Natural killer cell (primary cell): ENCODE results near the gene TRERF1. TPM values are rescaled to one million over a fixed set of nuclear protein-coding genes. Genes with fewer than 3 reads are reported as not detected.

Experiments
- ATAC-seq, 3 donors: fragments of 150-1000 bp in 2 of 3; fragments of 200-7000 bp in 1 of 3; cut with Tn5 transposase; 1 replicate in 1 of 3; 2 replicates in 2 of 3; pipeline ENCODE4 v1.10.0; 2021; ENCODE audit warnings: mild to moderate bottlenecking in 2 of 3, moderate library complexity in 2 of 3
- DNase-seq, 2 donors: peaks; one replicate each; pipeline versions ENCODE4 v3.0.0 to v3.0.0-alpha.2; 2013 to 2021; ENCODE audit warnings: mixed read lengths in 1 of 2
- H3K27ac ChIP-seq: one replicate; pipeline ENCODE4 v1.5.1; 2013; ENCODE audit warnings: mild to moderate bottlenecking, low read length
- H3K27me3 ChIP-seq: one replicate; pipeline ENCODE4 v1.6.1; 2013; ENCODE audit warnings: low read length; ENCODE audit not compliant: control insufficient read depth, insufficient read depth
- H3K36me3 ChIP-seq: one replicate; pipeline ENCODE4 v1.6.1; 2013; ENCODE audit warnings: low read length; ENCODE audit not compliant: control insufficient read depth, insufficient read depth
- H3K4me1 ChIP-seq: one replicate; pipeline ENCODE4 v1.6.1; 2013; ENCODE audit warnings: low read length; ENCODE audit not compliant: control insufficient read depth, insufficient read depth
- H3K4me3 ChIP-seq: one replicate; pipeline ENCODE4 v1.5.1; 2013; ENCODE audit warnings: low read length
- H3K9me3 ChIP-seq: one replicate; pipeline ENCODE4 v1.6.1; 2013; ENCODE audit warnings: low read length; ENCODE audit not compliant: control insufficient read depth, insufficient read depth
- H3K27ac Mint-ChIP-seq, 2 donors: one replicate each; pipeline ENCODE4 v1.8.0; 2022; ENCODE audit warnings: mild to moderate bottlenecking in 2 of 2, mixed read lengths in 2 of 2, moderate library complexity in 1 of 2
- H3K27me3 Mint-ChIP-seq, 2 donors: one replicate each; pipeline ENCODE4 v1.8.0; 2022; ENCODE audit warnings: low read depth in 2 of 2, mixed read lengths in 2 of 2
- H3K36me3 Mint-ChIP-seq: one replicate; pipeline ENCODE4 v1.8.0; 2022; ENCODE audit warnings: mixed read lengths
- H3K4me1 Mint-ChIP-seq, 2 donors: one replicate each; pipeline ENCODE4 v1.8.0; 2022; ENCODE audit warnings: mixed read lengths in 2 of 2
- H3K4me3 Mint-ChIP-seq: one replicate; pipeline ENCODE4 v1.8.0; 2022; ENCODE audit warnings: mild to moderate bottlenecking, moderate library complexity, mixed read lengths
- H3K9me3 Mint-ChIP-seq, 2 donors: one replicate each; pipeline ENCODE4 v1.8.0; 2022; ENCODE audit warnings: mixed read lengths in 2 of 2
- WGBS: methylation state at CpG from one replicate; pipeline ENCODE4 v1.1.7; 2013; ENCODE audit warnings: missing lambda C conversion rate; ENCODE audit not compliant: insufficient coverage; 5-methylcytosine and 5-hydroxymethylcytosine counted together
- intact Hi-C: fragments of 100-400 bp; cut with micrococcal nuclease; formaldehyde crosslinking; loops from one replicate; pipeline ENCODE4 v1.14.2; 2022
- total RNA-seq, 4 donors: library from RNA; stranded (reverse); fragments of 120-200 nt in 1 of 4; gene quantifications; one replicate each; pipeline versions ENCODE4 v1.2.3 to v1.2.4, GENCODE V29; 2013 to 2022
- TF ChIP-seq, protein P1 (sequence below): fragments of 200-600 bp; IDR thresholded peaks from one replicate; pipeline ENCODE4 v1.8.0; 2022; ENCODE audit warnings: antibody characterized with exemption

TRERF1 gene
- total RNA-seq, 3 donors from 2014 or later (not counting 1 experiment from before 2014, with no cell fraction given), result 34.6 to 42.3 (median 38.6) TPM

DNA sequence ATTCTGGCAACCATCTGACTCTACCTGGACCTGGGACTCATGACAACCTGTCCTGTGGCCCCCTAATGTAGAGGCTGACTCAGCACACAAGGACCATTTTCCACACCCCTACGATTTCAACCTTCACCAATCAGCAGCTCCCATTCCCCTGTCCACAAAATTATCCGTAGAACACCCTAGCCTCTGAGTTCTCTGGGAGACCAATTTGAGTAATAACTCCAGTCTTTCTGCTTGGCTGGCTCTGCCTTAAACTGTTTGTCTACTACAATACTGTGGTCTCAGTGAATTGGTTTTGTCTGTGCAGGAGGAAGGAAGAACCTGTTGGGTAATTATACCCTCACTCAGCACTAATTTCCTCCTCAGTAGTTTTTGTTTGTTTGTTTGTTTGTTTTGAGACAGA, 134.7 kb downstream of the TRERF1 start:
- H3K4me3 ChIP-seq, result no peak overlapping the region
- H3K4me1 ChIP-seq, result peaks cover 24% of the 10 kb centered on the region
- H3K4me3 Mint-ChIP-seq, result no peak overlapping the region
- H3K36me3 Mint-ChIP-seq, result no peaks in the 10 kb centered on the region
- H3K27ac Mint-ChIP-seq, result peak overlapping the region; percentile 14 to 70
- TF ChIP-seq, protein P1, sequence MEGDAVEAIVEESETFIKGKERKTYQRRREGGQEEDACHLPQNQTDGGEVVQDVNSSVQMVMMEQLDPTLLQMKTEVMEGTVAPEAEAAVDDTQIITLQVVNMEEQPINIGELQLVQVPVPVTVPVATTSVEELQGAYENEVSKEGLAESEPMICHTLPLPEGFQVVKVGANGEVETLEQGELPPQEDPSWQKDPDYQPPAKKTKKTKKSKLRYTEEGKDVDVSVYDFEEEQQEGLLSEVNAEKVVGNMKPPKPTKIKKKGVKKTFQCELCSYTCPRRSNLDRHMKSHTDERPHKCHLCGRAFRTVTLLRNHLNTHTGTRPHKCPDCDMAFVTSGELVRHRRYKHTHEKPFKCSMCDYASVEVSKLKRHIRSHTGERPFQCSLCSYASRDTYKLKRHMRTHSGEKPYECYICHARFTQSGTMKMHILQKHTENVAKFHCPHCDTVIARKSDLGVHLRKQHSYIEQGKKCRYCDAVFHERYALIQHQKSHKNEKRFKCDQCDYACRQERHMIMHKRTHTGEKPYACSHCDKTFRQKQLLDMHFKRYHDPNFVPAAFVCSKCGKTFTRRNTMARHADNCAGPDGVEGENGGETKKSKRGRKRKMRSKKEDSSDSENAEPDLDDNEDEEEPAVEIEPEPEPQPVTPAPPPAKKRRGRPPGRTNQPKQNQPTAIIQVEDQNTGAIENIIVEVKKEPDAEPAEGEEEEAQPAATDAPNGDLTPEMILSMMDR, result no peak
- WGBS, result 65% methylated on average over 2 of the region's 2 CpGs
- peaks cover 41 to 43% of the 10 kb centered on the region in 2 donors for H3K4me1 Mint-ChIP-seq
- no peaks in the 10 kb centered on the region for H3K27me3 ChIP-seq
- DNase-seq, result no peak
- H3K27me3 Mint-ChIP-seq, result no peaks in the 10 kb centered on the region
- intact Hi-C loops, result no loop called here
- no peaks in the 10 kb centered on the region for H3K9me3 Mint-ChIP-seq
- H3K36me3 ChIP-seq, result peaks cover 5% of the 10 kb centered on the region
- ATAC-seq, result no peak
- H3K9me3 ChIP-seq, result no peaks in the 10 kb centered on the region
- H3K27ac ChIP-seq, result peak overlapping the region; percentile 10

DNA sequence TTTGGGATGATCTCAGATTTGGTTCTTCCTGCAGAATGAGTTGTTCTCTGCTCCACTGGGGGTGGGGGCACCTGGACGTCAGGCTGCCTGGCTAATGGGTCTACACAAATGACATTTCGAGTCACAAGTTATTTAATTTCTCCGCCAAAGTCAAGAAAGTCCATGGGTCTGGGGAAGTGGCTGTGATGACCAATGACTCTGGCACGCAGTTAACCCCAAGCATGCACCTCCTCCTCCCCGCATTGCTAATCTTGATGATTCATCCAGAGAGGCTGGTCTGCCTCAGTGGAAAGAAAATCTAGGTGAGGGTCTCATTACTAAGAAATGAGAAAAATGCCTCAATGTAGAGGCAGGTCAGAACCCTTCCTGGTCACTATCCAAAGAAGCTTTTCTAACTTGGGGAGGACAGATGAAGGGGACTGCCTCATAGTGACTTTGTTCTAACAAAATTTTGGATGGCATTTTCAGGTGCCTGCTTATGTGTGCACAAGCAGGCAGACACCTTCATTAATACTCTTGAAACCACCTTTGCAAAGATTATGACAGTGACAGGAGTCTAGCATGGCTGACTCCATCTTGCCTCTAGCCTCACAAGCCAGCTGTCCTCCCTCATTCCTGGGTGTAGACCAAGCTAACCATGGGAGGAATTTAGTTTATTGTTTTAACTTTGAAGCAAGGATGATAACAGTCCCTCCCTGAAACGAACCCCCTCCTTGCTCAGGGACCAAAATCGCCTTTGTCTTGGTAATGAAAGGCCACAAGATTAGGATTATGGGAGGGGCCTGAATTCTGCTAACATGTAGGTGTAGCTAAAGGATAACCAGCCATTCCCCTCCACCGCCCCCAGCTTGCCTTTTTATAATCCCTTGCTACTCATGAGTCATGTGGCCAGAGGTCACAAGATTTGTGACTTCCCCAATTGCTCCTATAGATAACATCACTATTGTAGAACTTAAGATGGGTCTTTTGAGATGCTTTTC, 135.4 kb downstream of the TRERF1 start:
- no peaks in the 10 kb centered on the region for H3K27me3 Mint-ChIP-seq
- WGBS, result 65% methylated on average over 4 of the region's 8 CpGs
- Histone ChIP-seq H3K4me1 (peaks cover 24% of the 10 kb centered on the region), H3K27ac (no peak overlapping the region), H3K27me3 (no peaks in the 10 kb centered on the region), H3K4me3 (no peak overlapping the region), H3K36me3 (peaks cover 5% of the 10 kb centered on the region), H3K9me3 (no peaks in the 10 kb centered on the region)
- no peaks in the 10 kb centered on the region for H3K36me3 Mint-ChIP-seq
- DNase-seq, result no peak
- H3K27ac Mint-ChIP-seq, result peak overlapping the region; percentile 14 to 70
- TF ChIP-seq, protein P1, result no peak
- H3K4me3 Mint-ChIP-seq, result no peak overlapping the region
- peak in 2 of 3 donors; percentile 28 to 34 for ATAC-seq
- H3K4me1 Mint-ChIP-seq, result peaks cover 37 to 43% of the 10 kb centered on the region in 2 donors
- intact Hi-C loops, result no loop called here
- no peaks in the 10 kb centered on the region for H3K9me3 Mint-ChIP-seq

DNA sequence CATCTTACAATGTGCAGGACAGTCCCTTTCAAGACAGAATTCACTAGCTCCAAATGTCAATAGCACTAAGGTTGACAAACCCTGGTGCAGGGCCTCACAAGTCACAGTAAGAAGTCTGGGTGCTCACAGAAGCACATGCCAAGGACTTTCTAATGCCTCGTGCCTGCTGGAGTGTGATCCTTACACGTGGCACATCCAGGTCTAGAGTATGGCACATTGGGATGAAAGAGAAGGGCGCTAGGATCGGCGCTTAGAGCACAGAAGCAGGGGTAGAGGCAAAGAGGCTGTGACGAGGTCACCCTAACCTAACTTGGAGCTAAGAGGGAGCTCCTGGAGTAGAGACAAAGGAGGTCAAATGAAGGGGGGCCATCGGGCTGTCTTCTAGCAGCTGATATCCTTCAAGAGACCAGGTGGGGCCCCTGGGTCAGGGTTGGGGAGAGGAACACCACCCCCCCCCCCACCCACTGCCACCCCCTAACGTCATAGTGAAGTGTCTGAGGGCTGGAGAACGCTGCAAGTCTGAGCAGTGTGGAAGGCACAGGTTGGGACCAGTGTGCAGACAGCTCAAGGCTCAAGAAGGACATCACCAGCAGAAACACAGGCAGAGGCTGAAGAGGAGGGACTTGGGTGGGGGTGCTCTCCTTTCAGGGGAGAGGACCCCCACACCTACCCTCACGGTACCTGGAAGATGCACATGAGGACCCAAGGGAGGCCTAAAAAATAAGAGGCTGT, 136.3 kb downstream of the TRERF1 start:
- no peaks in the 10 kb centered on the region for H3K9me3 ChIP-seq
- peaks cover 24% of the 10 kb centered on the region for H3K4me1 ChIP-seq
- H3K27ac Mint-ChIP-seq, result peak overlapping the region in 1 of 2 donors; percentile 31
- H3K27me3 ChIP-seq, result no peaks in the 10 kb centered on the region
- 93% methylated on average over 7 of the region's 10 CpGs for WGBS
- ATAC-seq (no peak), DNase-seq (no peak)
- TF ChIP-seq, protein P1, result no peak
- no peak overlapping the region for H3K4me3 Mint-ChIP-seq
- intact Hi-C loops, result no loop called here
- H3K4me3 ChIP-seq, result no peak overlapping the region
- no peaks in the 10 kb centered on the region for H3K27me3 Mint-ChIP-seq
- H3K36me3 ChIP-seq, result peaks cover 5% of the 10 kb centered on the region
- H3K36me3 Mint-ChIP-seq, result no peaks in the 10 kb centered on the region
- H3K27ac ChIP-seq, result no peak overlapping the region
- H3K9me3 Mint-ChIP-seq, result no peaks in the 10 kb centered on the region
- H3K4me1 Mint-ChIP-seq, result peaks cover 38 to 42% of the 10 kb centered on the region in 2 donors
